Fibroblast of gingiva (primary cell): ENCODE measurements around the gene RMI2.

Source experiments
- DNase-seq: peaks from one replicate; pipeline ENCODE4 v3.0.0-alpha.2; 2011; ENCODE audit warnings: low read depth

Gene RMI2

DNA sequence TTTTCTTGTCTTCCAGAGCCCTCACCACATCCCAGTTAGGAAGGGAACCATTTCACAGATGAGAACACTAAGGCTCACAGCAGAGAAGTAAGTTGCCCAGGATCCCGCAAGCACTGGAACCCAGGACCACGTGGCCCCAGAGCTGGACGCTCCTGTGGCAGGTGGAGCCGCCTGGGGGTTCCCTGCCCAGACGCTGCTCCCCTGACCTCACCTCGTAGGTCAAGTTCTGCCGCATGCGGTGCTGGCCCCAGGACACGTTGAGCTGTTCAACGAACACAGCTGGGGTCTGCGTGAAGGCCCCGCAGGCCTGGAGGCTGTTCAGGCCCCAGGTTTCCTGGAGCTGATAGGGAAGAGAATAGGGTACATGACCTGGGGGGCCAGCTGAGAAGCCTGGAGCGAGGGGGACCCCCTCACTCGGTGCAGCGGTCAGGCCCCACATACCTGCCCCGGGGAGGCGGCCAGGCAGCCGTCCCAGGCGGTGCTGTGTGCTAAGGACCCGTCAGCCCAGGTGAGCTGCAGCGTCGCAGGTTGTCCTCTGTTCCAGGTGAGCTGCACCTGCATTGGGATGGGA lies 54.1 kb downstream of the RMI2 start:
- no peak for DNase-seq

DNA sequence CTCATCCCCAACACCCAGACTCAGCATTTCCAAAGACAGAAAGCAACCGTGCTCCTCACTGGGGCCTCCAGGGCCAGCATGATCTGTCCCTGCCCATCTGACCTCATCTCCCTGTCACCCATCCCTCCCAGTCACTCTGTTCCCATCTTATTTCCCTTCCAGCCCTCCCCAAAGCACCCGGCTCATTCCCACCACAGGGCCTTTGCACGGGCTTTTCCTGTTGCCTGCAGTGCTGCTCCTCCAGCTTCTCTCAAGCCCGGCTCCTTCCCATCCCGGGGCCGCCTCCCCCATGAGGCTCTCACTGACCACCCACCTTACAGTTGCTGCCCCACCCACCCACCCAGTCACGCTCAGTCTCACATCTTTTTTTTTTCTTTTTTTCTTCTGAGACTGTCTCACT lies 54.8 kb downstream of the RMI2 start:
- DNase-seq: no peak
